ENCODE measurements around the gene APOBR.

GRCh38 chr16:28502290-28502689 lies 7.8 kb downstream of the APOBR start:
- no peak for TF ChIP-seq POLR2A (IDR thresholded peaks at IDR 0.05)
- TF ChIP-seq CTCF (IDR thresholded peaks at IDR 0.05) = no peak
